Measurements from ENCODE around the gene MID1IP1.

- TF ChIP-seq CTCF (IDR thresholded peaks at IDR 0.05; ENCODE audit: low read depth, low read length), result no peak
- no peak for TF ChIP-seq EZH2phosphoT487 (IDR thresholded peaks at IDR 0.05; ENCODE audit: low read depth)
These were observed 4.5 kb downstream of the MID1IP1 start for GRCh38 chrX:38805432-38806389.
